ENCODE results near the gene SLC4A5.
A peak's percentile ranks its signal among the peaks of the same experiment; 100 is the strongest.

SLC4A5 gene

DNA sequence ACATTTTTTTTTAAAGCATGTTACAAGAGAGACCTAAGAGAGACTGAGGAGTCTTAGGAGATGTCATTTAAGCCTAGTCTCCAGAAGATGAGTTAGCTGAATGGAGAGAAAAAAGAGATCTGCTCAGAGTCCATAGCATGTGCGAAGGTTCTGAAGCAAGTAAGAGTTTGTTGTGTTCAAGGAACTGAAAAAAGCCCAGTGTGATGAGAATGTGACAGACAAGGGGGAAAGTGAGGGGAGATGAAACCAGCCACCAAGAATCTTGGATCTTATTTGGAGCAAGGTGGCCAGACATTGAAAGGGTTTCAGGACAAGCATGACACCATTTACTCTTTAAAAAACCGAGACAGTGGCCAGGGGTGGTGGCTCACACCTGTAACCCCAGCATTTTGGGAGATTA lies 159.3 kb downstream of the SLC4A5 start:
- TF ChIP-seq, protein P1, sequence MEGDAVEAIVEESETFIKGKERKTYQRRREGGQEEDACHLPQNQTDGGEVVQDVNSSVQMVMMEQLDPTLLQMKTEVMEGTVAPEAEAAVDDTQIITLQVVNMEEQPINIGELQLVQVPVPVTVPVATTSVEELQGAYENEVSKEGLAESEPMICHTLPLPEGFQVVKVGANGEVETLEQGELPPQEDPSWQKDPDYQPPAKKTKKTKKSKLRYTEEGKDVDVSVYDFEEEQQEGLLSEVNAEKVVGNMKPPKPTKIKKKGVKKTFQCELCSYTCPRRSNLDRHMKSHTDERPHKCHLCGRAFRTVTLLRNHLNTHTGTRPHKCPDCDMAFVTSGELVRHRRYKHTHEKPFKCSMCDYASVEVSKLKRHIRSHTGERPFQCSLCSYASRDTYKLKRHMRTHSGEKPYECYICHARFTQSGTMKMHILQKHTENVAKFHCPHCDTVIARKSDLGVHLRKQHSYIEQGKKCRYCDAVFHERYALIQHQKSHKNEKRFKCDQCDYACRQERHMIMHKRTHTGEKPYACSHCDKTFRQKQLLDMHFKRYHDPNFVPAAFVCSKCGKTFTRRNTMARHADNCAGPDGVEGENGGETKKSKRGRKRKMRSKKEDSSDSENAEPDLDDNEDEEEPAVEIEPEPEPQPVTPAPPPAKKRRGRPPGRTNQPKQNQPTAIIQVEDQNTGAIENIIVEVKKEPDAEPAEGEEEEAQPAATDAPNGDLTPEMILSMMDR (conservative IDR thresholded peaks at IDR 0.05; ENCODE audit: low read depth) = no peak
- no peak overlapping the region for H3K27ac ChIP-seq
- no peak for DNase-seq (ENCODE audit: low spot score)
- ChIA-PET CTCF (no interaction called here), POLR2A (ENCODE audit: low non-redundant PET) (no interaction called here)

DNA sequence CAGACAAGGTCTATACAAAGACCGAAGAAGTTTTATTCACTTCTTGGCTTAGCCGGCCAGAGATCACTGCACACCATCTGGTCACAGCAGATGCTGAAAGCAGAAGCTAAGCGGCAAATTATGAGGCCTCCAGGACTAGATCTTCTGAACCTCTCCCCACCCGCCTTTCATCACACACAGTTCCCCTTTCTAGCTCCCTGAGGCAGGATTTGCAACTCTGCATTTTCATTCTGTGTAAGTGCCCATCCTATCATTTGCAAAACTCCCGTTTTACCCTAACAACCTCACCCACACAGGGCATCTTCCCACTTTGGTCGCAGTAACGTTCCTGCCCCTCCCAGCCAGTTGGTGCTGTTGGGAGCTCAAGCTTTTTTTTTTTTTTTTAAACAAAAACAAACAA lies 161.5 kb downstream of the SLC4A5 start:
- POLR2A ChIA-PET (ENCODE audit: low non-redundant PET) = interaction anchor here (0.6 kb wide), 1 partner anchor 11 kb away, joined by 4 read pairs; no protein-coding TSS in a partner anchor
- no peak for DNase-seq (ENCODE audit: low spot score)
- CTCF ChIA-PET = no interaction called here
- TF ChIP-seq, protein P1 (conservative IDR thresholded peaks at IDR 0.05; ENCODE audit: low read depth) = no peak
- no peak overlapping the region for H3K27ac ChIP-seq

- CTCF ChIA-PET = interaction anchor here (0.7 kb wide), 2 partner anchors 9 kb away, joined by 3 read pairs; no protein-coding TSS in a partner anchor
- DNase-seq (ENCODE audit: low spot score) = no peak
- POLR2A ChIA-PET (ENCODE audit: low non-redundant PET) = interaction anchor here (0.6 to 1.5 kb wide), 5 partner anchors 9 to 965 kb away, joined by 3 to 5 read pairs (median 3); no protein-coding TSS in a partner anchor
- TF ChIP-seq, protein P1 (conservative IDR thresholded peaks at IDR 0.05; ENCODE audit: low read depth) = peak; percentile 13; the same call in 1 of the 2 replicates
- peak overlapping the region; percentile 95 for H3K27ac ChIP-seq
Measured at GRCh38 chr2:74179063-74179865, 164.0 kb downstream of the SLC4A5 start.

DNA sequence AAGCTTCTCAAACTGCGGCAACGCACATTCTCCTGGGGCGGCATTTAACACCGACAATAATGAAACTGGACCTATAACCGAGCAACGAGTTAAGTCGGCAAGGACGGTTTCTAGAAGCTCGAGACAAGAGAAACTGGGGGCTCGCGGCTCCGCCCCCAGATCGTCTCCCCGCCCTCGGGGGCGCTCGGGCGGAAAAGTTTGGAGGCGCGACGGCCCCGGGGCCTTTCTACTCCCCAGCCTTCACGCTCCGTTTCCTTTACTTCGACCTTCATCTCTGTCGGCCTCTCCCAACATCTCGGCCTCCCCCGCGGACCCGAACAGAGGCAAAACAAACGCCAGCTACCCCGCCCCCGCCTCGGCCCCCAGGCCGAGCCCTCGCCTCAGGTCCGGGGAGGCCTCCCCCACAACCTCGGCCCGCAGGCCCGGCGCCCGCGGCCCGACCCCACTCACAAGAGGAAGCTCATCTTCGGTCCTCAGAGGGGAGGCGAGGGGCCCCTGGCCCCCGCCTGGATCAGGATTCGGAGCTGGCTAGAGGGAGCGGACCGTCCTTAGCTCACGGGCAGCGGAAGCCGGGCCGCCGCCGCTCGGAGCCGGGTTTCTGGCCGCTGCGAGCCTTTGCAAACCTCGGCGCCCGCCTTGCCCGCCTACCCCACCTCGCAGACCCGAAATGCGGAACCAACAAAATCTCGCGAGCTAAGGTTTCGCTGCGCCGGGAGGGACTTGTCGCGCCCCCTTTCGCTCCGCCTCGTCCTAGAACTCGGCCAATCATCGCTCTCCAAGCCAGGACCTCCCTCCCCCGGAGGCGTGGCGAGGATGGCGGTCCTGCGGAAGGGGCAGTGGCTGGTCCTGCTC lies 164.8 kb downstream of the SLC4A5 start, which contains the start of gene MOB1A:
TSS of gene MOB1A (minus strand) at position 669 of the 852 bp plus-strand sequence. CDS start at position 464, 205 bp downstream.
- peak within 1 kb of the TSS; percentile 95 for H3K27ac ChIP-seq
- ChIA-PET CTCF (interaction anchor here (0.7 to 1.1 kb wide), 3 partner anchors 10 to 148 kb away, joined by 3 to 5 read pairs (median 3); no protein-coding TSS in a partner anchor), POLR2A (ENCODE audit: low non-redundant PET) (interaction anchor here (0.6 to 1.5 kb wide), 5 partner anchors 10 to 966 kb away, joined by 3 to 5 read pairs (median 3); no protein-coding TSS in a partner anchor)
- peak; percentile 98 for DNase-seq (ENCODE audit: low spot score)
- TF ChIP-seq, protein P1 (conservative IDR thresholded peaks at IDR 0.05; ENCODE audit: low read depth) = no peak

DNA sequence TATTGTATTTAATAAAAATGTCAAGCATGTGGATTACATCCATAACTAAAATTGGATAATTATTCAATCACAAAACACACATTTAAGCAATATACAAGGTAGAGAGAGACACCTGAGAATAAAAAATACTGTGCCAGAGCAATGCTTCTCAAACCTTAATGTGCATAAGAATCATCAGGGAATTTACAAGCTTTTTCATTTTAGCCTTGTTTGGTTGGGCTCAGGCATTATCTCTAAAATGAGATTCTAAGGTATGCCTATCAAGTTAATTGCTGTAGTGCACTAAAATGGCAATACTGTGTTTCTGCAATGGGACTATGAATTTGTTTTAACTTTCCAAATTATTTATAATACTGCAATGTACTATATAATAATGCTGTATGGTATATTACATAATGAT lies 165.5 kb downstream of the SLC4A5 start:
- no peak for DNase-seq (ENCODE audit: low spot score)
- POLR2A ChIA-PET (ENCODE audit: low non-redundant PET) = interaction anchor here (1.5 kb wide), 1 partner anchor 27 kb away, joined by 4 read pairs; no protein-coding TSS in a partner anchor
- H3K27ac ChIP-seq = peak overlapping the region; percentile 95
- TF ChIP-seq, protein P1 (conservative IDR thresholded peaks at IDR 0.05; ENCODE audit: low read depth) = no peak
- CTCF ChIA-PET = interaction anchor here (0.7 to 1.1 kb wide), 2 partner anchors 22 to 149 kb away, joined by 3 to 5 read pairs; no protein-coding TSS in a partner anchor

- TF ChIP-seq, protein P1 (conservative IDR thresholded peaks at IDR 0.05; ENCODE audit: low read depth) = no peak
- CTCF ChIA-PET = interaction anchor here (0.5 to 1.1 kb wide), 3 partner anchors 11 to 339 kb away, joined by 3 to 4 read pairs (median 3); partner anchors contain the start of gene MTHFD2
- POLR2A ChIA-PET (ENCODE audit: low non-redundant PET) = no interaction called here
- DNase-seq (ENCODE audit: low spot score) = no peak
- H3K27ac ChIP-seq = no peak overlapping the region
Measured at GRCh38 chr2:74174909-74175308, 168.3 kb downstream of the SLC4A5 start.
